Measurements from ENCODE around the gene ADPRM.

Gene ADPRM

DNA sequence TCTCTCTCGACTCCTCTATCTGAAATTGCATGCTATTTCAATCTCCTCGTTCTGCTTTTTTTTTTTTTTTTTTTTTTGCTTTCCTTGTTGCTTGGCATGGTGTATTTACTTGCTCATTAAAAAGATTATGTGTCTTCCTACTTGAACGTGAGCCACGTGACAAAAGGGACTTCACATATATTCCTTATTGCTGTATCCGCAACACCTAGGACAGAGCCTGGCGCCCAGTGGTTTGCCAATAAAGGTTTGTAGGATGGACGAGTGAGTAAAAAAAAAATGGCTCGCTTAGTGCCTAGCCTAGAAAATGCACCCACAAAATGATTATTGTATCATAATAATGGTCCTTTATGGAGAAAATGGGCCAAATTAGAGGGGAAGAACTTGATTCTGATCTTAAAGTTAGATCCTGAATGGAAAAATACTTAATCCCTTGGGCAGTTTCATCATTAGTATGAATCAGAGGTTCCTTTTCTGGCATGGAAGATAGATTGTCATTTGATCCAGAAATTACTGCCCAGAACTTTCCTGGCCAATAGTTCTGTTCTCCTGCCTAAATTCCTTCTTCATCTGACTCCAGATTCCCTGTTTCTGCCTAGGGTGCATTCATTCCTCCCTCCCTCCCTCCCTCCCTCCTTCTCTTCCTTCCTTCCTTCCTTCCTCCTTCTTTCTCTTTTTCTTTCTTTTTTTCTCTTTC is 46.1 kb downstream of the ADPRM start:
- DNase-seq: no peak

DNA sequence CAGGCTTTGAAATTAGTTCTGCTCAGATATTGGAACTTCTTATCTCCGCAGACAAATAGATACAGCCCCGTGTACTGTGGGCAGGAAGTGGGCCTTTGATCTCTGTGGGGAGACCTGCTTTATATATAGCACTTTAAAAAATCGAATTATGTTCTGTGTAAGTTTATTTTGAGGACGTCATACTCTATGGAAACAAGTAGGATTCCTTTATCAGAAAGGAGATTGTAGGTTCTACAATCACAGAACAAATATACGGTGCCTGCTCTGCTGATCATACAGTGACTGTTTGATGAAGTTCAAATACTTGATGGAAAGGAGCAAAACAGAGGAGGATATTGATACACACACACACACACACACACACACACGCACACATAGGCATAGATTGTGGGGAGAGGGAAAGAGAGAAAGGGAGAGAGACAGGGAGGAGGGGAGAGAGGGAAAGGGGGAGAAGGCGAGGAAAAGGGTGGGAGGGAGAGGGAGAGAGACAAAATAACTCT is 47.2 kb downstream of the ADPRM start:
- no peak for DNase-seq

DNA sequence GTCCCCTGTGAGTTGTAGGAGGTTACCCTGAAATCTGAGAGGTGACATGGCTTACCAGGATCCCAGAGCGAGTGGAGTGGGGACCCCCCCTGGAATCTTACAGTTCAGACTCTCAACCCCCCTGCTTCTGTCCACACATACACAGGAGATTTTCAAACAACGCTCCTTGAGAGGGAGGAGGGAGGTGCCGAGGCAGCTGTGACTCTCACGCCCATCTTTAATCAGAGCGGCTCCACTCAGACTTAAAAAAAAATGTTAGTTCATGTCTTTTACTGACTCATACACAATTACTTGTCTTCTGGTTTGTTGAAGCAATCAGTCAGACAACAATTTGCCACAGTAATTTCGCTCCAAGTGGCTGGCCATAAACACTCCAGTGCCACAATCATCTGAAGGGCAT is 47.8 kb downstream of the ADPRM start:
- no peak for DNase-seq

DNA sequence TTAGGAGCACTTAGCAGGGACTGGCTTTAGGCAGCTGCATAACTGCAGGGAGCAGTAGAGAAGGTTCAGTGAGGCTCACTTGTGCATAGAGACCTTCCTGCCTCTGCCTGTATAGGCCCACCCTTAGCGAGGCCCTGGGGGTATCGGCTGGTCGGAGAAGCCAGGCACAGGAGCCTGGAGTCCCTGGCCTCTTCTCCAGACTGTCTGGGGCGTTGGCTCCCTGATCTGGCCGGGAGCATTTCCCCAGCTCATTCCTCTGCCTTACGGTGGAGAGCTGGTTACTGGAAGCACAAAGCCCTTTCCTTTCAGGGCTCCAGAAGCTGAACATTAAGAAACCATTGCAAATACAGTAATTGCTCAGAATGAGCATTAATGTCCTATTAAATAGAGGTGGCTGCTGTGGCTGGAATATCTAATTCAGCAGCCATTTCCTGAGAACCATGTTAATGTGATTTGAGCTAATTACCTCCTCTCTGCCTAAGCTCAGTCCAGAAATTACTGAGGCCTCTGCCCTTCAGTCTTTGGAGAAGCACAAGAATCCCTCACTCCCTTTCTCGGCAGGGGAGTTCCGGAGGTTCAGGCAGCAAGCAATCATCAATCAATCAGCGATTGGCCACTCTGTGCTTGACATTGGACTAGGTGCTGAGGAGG is 51.3 kb downstream of the ADPRM start:
- no peak for DNase-seq

DNA sequence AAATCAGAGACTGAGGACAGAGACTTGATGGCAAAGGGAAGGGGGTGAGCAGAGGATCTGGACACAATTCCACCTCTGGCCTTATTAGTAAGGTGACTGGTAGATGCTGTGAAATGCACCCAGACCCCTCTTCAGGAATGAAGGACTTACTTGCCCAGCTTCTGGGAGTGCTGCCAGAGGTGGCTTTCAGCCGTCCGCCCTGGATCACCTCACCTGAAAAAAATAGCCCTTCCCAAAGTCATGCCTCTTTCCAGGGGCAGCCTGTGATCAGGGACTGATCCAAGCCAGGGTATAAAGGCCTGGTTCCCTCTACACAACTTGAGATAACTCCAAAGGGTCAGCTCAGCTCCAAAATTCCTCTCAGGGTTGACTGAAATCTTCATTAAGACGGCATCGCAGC is 52.8 kb downstream of the ADPRM start:
- DNase-seq: no peak

GRCh38 chr17:10751563-10751962 is 54.2 kb downstream of the ADPRM start:
- no peak for DNase-seq

- DNase-seq: no peak
These were observed 55.3 kb downstream of the ADPRM start for GRCh38 chr17:10752696-10753095.

- peak; percentile 19 for DNase-seq
These were observed 56.7 kb downstream of the ADPRM start for GRCh38 chr17:10754109-10754508.

GRCh38 chr17:10754861-10755591 is 57.6 kb downstream of the ADPRM start:
- no peak for DNase-seq

DNA sequence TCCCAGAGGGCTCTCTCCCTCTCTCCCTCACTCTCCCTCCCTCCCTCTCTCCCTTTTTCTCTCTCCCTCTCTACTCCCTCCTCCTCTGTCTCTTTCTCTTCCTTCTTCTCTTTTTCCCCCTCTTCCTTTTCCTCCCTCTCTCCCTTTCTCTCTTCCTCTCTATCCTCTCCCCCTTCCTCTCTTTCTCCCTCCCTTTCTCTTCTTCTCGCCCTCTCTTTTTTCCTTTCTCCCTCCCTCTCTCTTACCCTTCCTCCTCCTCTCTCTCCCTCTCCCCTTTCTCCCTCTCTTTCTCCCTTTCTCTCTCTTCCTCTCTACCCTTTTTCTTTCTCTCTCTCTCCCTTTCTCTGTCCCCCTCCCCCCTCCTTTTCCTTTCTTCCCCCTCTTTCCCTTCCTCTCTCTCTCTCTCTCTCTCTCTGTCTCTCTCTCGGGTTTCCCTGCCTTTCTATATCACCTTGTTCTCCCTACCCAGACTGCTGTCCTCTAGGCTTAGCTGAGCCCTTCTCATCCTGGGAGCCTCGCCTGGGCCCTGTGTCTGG is 58.3 kb downstream of the ADPRM start:
- DNase-seq: no peak

DNA sequence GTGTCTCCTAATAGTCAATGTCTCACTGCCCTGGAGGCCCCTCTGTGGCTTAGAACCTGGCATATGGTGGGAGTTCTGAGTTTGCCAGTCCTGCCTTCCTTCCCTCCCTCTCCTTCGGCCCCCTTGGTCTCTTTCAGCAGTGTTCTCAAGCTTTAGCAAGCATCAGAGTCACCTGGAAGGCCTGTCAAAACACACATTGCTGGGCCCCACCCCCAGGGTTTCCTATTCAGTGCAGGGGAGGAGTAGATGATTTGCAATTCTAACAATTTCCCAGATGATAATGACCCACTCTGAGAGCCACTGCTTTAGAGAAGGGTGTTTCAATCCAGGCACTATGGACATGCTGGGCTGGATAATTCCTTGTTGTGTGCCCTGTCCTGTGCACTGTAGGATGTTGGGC is 58.8 kb downstream of the ADPRM start:
- no peak for DNase-seq

DNA sequence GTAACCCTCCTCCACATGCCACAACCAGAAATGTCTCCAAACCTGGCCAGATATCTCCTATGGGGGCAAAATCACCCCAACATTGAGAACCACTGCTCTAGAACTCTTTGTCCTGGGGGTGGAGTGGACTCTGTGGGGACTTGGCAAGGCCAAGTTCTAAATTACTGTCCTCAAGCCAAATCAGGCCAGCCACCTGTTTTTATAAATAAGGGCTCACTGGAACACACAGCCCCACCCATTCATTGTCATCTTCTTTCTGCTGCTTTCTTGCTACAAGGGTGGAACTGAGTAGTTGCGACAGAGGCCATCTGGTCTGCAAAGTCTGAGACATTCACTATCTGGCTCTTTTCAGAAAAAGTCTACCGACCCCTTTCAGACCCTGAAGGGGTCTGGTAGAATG is 59.2 kb downstream of the ADPRM start:
- DNase-seq: no peak

GRCh38 chr17:10757067-10757466 is 59.7 kb downstream of the ADPRM start:
- no peak for DNase-seq

GRCh38 chr17:10757647-10758046 is 60.3 kb downstream of the ADPRM start:
- DNase-seq: no peak

DNA sequence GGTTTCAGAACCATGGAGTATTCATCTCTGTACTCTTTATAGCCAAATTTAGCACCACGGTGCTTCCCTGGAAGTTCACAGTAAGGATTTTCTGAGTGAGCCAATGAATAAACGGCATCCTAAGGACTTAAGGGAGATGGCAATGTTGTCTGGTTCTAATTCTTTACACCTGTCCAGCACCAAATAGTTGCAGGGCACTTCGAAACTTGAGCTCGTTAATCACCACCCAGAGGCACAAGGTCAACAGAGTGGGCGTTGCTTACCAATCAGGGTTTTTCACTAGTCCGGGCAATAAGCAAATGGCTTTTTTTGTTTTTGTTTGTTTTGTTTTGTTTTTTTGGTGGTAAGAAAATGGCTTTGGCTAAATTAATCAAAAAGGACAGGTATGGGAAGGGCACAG is 60.7 kb downstream of the ADPRM start:
- no peak for DNase-seq

Measured in stimulated activated CD4-positive, alpha-beta T cell treated with anti-CD3 and anti-CD28 coated beads, Interleukin-4, amount 100 ng/mL, for 24 hours (primary cell).